Measurements from ENCODE around the gene PARVG. TPM values are rescaled to one million over a fixed set of nuclear protein-coding genes. Genes with fewer than 3 reads are reported as not detected.

PARVG gene
- total and polyA plus RNA-seq, 2 of the 8 experiments (the other 6 are each of a cell fraction or from before 2014, with no cell fraction given), result 0.37 to 1.5 TPM

DNA sequence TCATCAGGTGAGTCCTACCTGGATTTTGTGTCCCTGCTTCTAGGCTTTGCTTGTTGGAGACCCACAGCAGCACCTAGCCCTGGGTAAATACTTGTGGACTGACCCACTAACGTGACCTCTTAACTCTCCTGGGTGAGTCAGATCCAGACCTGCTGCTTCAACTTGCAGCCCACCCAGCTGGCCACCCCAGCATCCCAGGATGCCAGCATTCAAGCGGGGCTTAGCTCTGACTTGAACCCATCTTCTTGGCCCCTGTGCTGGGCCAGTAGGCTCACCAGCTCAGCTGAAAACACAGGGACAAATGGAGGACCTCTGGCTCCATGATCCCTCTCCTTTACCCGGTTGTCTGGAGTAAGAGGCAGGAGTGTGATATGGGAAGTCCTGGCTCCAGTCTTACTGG lies 33.5 kb downstream of the PARVG start:
- H4K20me1 ChIP-seq (replicated peaks in 1 of 2; ENCODE audit: control insufficient read depth in 1 of 2, insufficient read depth in 2 of 2, low read length in 2 of 2), result peaks cover 0 to 5% of the 10 kb centered on the region in 2 experiments
- no peaks in the 10 kb centered on the region; a peak in 1 of 8 replicates for H3K36me3 ChIP-seq (ENCODE audit: control insufficient read depth in 2 of 4, insufficient read depth in 4 of 4, low read length in 3 of 4)
- H3K79me1 ChIP-seq (ENCODE audit: low read depth, low read length), result no peaks in the 10 kb centered on the region
- no peak overlapping the region for H2AK5ac ChIP-seq (ENCODE audit: low read depth, low read length)
- no peak for TF ChIP-seq SAP30 (IDR thresholded peaks at IDR 0.05; ENCODE audit: insufficient read depth, insufficient replicate concordance, low read length)
- TF ChIP-seq SRF (IDR thresholded peaks at IDR 0.05; ENCODE audit: low read depth, low read length), result no peak
- TF ChIP-seq SP4 (IDR thresholded peaks at IDR 0.05; ENCODE audit: low read length), result no peak
- TF ChIP-seq CHD1 (IDR thresholded peaks at IDR 0.05; ENCODE audit: low read depth, low read length), result no peak
- TF ChIP-seq EP300 (IDR thresholded peaks at IDR 0.05; ENCODE audit: borderline replicate concordance in 1 of 2, low read depth in 2 of 2, low read length in 2 of 2), result no peak
- no peak for TF ChIP-seq TEAD4 (IDR thresholded peaks at IDR 0.05; ENCODE audit: low read depth, low read length)
- no peak for TF ChIP-seq CREB1 (IDR thresholded peaks at IDR 0.05)
- no peak for TF ChIP-seq JUND (IDR thresholded peaks at IDR 0.05; ENCODE audit: low read length)
- H3K23me2 ChIP-seq (ENCODE audit: low read depth, low read length), result peaks cover 7% of the 10 kb centered on the region; the same call in 1 of the 2 replicates
- CTCF ChIA-PET (ENCODE audit: partially characterized antibody), result no interaction called here
- 88% methylated on average over 3 of the region's 3 CpGs; no CpG with 5 or more reads in 1 of the 2 experiments for WGBS, 2 experiments (ENCODE audit: extremely low coverage in 1 of 2, insufficient coverage in 1 of 2, insufficient read length in 1 of 2, insufficient replicate concordance in 2 of 2, low coverage in 1 of 2, low lambda C conversion rate in 2 of 2, missing lambda C conversion rate in 1 of 2)
- FAIRE-seq (no peak), DNase-seq (ENCODE audit: low read depth in 1 of 2, low spot score in 2 of 2) (peak in 1 of 2 experiments; percentile 14)
- no peak overlapping the region for H3K27ac ChIP-seq (ENCODE audit: low read depth, low read length)
- no peak overlapping the region for H3K4me3 ChIP-seq (ENCODE audit: extremely low read depth in 1 of 4, insufficient read depth in 2 of 4, low read depth in 3 of 4, low read length in 4 of 4)
- no peak overlapping the region for H2BK120ac ChIP-seq (replicated peaks; ENCODE audit: low read depth, low read length)
- no peak overlapping the region for H3K4me2 ChIP-seq (ENCODE audit: insufficient read depth in 1 of 2, low read depth in 2 of 2, low read length in 2 of 2)
- H4K5ac ChIP-seq (ENCODE audit: insufficient read length, low read depth, low read length), result no peak overlapping the region
- no peaks in the 10 kb centered on the region; a peak in 1 of 7 replicates for H3K4me1 ChIP-seq (replicated peaks in 1 of 4; ENCODE audit: control insufficient read depth in 3 of 4, insufficient read depth in 4 of 4, low read length in 3 of 4)
- H3K56ac ChIP-seq (replicated peaks; ENCODE audit: insufficient read length, low read depth, low read length), result no peak overlapping the region
- 0 out of 4 replicates have a peak, but pooled peaks cover 0 to 3% of the 10 kb centered on the region in 2 experiments for H3K9me3 ChIP-seq (ENCODE audit: insufficient read depth in 2 of 2, low read depth in 1 of 2, low read length in 1 of 2)
- H3K9ac ChIP-seq (replicated peaks in 1 of 4; ENCODE audit: extremely low read depth in 1 of 4, low read depth in 3 of 4, low read length in 3 of 4), result no peak overlapping the region
- H3K23ac ChIP-seq (ENCODE audit: insufficient read length), result no peak overlapping the region
- no peaks in the 10 kb centered on the region for H3K79me2 ChIP-seq (ENCODE audit: control insufficient read depth in 1 of 2, insufficient read depth in 2 of 2, low read length in 2 of 2)
- no peak overlapping the region for H3K18ac ChIP-seq (ENCODE audit: extremely low read depth, low read length)
- H2BK20ac ChIP-seq (ENCODE audit: low read length), result no peak overlapping the region
- H3K27me3 ChIP-seq (replicated peaks in 1 of 4; ENCODE audit: control insufficient read depth in 3 of 4, extremely low read depth in 1 of 4, insufficient read depth in 3 of 4, low read length in 3 of 4), result no peaks in the 10 kb centered on the region
- H4K8ac ChIP-seq (ENCODE audit: extremely low read depth, insufficient read depth, low read length), result no peak overlapping the region
- POLR2A ChIA-PET (ENCODE audit: partially characterized antibody), result no interaction called here
- no peak overlapping the region for H3K14ac ChIP-seq (ENCODE audit: insufficient read length)
- peak overlapping the region; percentile 12 for H4K91ac ChIP-seq (replicated peaks; ENCODE audit: insufficient read length, low read length)
- H2BK15ac ChIP-seq (ENCODE audit: low read length), result no peak overlapping the region
- H2BK12ac ChIP-seq (ENCODE audit: low read depth, low read length), result no peak overlapping the region
- no peak overlapping the region for H2BK5ac ChIP-seq (ENCODE audit: low read depth, low read length)
- H2AFZ ChIP-seq (ENCODE audit: low read length), result no peak overlapping the region
- no peak overlapping the region for H3K4ac ChIP-seq (replicated peaks; ENCODE audit: insufficient read length, low read depth, low read length)
